GM21390 (cell line): ENCODE results near the gene PALD1.
A peak's percentile ranks its signal among the peaks of the same experiment; 100 is the strongest.

Source experiments
- ATAC-seq: cut with Tn5 transposase; IDR thresholded peaks from one replicate; pipeline ENCODE4 v1.9.1; 2021; ENCODE audit not compliant: unreplicated experiment

The PALD1 gene

GRCh38 chr10:70587045-70587658 is 108.6 kb downstream of the PALD1 start:
- peak; percentile 55 for ATAC-seq

- no peak for ATAC-seq
Observed at GRCh38 chr10:70588255-70588654, 109.7 kb downstream of the PALD1 start.

GRCh38 chr10:70588859-70589570 is 110.4 kb downstream of the PALD1 start:
- no peak for ATAC-seq

DNA sequence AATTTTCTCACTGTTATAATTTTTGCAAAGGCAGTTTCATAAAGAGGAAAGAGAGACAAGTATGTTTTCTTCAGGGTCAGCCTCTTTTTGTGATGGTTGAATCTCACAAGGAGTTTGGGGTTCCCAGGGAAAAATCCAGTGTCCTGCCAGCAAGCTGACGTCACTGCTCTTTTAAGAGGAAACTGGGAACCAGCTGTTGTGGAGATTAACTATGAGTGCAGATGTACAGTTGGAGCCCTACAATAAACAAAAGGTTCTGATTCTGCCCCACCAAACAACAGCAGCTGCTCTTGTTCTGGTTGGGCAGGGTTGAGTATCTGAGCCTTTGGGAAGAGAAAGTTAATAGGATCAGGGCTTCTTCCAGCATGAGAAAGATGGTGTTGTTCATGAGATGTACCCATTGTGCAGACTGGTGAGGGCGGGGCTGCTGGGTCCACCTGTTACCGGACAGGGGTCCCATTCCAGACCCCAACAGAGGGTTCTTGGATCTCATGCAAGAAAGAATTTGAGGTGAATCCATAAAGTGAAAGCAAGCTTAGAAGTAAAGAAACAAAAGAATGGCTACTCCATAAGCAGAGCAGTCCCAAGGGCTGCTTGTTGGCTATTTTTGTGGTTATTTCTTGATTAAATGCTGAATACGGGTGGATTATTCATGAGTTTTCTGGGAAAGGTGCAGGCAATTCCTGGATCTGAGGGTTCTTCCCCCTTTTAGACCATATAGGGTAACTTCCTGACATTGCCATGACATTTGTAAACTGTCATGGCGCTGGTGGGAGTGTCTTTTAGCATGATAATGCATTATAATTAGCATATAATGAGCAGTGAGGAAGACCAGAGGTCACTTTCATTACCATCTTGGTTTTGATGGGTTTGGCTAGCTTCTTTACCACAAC is 111.4 kb downstream of the PALD1 start:
- no peak for ATAC-seq

GRCh38 chr10:70590655-70591416 is 112.3 kb downstream of the PALD1 start:
- peak; percentile 40 for ATAC-seq

DNA sequence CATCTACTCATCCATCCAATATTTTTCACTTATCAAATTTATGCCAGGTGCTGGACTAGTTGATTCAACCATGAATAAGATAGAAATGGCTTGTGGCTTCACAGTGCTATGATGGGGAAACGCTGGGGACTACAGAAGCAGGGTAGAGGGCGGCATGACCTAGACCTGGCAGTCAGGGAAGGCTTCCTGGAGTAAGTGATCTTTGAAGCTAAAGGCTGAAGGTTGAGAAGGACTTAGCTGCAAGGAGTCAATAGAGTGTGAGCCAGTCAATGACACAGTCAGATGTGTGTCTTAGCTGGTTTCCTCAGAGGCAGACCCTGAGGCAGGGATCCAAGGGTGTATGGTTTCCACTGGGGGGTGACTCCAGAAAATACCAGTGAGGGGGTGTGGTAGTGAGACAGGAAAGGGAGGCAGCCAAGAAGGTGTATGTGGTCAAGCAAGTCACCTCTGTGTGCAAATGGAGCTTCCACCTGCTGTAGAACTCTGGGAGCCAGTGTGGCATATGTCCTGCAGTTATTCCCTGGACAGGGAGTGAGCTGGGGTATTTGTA is 113.7 kb downstream of the PALD1 start:
- no peak for ATAC-seq

DNA sequence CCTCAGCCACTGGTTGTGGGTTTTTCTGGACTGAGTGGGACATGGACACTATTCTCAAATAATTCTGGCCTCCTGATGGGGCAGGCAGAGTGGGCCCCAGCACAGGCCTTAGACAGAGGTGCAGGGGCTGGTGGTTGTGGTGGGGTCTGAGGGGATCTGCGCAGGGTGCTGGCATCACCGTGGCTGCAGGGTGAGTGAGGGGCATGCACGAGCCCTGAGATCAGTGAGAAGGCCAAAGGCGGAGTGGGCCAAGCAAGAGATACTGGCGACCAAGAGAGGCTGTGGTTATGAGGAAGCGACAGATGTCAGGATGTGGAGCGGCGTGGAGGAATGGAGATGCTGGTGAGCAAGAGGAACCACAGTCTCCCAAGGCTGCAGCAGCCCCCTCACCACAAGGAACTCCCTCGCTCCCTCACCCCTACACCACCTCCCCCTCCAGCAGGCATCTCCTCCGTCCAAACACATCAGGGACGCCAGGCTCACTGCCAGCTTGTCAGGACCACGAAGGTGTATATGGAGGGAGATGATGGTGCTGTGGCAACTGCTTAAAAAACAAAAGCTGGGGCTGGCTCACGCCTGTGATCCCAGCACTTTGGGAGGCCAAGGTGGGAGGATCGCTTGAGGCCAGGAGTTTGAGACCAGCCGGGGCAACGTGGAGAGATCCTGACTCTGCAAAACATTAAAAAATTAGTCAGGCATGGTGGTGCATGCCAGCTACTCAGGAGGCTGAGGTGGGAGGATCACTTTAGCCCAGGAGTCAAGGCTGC is 114.4 kb downstream of the PALD1 start:
- no peak for ATAC-seq

DNA sequence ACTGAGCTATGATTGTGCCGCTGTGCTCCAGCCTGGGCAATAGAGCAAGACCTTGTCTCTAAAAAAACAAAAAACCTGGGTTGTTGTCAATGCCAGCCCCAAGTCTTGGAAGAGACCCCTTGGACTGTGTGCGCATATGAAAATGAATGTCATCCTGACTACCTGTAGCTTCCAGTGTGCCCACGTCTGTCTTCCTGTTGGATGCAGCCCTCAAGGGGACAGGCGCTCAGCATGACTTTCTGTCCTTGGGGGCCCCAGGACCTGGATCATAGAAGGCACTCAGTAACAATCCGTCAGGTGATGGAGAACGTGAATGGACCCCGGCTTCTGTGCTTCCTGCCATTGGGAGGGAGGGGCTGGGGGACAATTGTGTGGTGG is 114.9 kb downstream of the PALD1 start:
- no peak for ATAC-seq

- ATAC-seq, result no peak
Observed at GRCh38 chr10:70594161-70594560, 115.6 kb downstream of the PALD1 start.

- ATAC-seq, result no peak
Observed at GRCh38 chr10:70595566-70596016, 117.0 kb downstream of the PALD1 start.

GRCh38 chr10:70596110-70596798 is 117.7 kb downstream of the PALD1 start:
- no peak for ATAC-seq

DNA sequence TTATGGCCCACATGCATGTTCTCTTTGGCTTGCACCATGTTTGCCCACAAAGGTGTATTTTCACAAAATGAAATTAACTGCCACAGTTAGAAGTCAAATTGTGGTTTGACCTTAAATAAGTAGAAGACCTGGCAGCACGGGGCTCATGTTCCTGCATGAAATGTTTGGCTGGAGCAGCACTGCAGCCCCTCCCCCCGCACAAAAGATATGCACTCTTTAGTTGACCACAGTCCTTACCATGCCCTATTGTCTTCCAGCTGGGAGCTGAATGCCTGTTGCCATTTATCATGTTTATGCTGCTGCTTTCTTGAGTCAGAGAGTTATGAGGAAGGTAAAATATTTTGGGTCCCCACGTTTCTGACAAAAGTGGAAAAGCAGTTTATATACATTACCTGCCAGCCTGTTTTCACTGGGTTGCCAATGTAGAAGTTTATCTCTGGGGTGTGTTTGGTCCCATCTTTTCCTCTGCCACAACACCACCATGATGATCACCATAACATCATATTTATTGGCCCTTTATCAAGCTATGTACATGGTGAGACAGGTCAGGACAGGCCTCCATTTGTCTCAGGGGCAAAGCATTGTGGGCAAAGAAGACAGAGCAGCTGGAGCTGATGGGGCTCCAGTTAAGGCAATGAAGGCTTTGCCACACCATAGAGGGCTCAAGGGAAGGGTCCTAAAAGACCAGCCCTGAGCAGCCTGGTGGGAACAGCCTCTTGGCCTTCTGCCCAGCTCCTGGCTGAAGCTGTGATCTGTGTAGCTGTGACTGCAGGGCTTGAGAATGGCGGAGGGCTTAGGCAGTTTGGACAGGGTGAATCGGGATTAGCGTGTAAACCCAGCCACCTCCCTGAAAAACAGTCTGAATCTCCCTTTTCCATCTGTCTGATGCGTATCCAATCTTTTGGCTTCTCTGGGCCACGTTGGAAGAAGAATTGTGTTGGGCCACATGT is 118.6 kb downstream of the PALD1 start:
- ATAC-seq, result no peak

DNA sequence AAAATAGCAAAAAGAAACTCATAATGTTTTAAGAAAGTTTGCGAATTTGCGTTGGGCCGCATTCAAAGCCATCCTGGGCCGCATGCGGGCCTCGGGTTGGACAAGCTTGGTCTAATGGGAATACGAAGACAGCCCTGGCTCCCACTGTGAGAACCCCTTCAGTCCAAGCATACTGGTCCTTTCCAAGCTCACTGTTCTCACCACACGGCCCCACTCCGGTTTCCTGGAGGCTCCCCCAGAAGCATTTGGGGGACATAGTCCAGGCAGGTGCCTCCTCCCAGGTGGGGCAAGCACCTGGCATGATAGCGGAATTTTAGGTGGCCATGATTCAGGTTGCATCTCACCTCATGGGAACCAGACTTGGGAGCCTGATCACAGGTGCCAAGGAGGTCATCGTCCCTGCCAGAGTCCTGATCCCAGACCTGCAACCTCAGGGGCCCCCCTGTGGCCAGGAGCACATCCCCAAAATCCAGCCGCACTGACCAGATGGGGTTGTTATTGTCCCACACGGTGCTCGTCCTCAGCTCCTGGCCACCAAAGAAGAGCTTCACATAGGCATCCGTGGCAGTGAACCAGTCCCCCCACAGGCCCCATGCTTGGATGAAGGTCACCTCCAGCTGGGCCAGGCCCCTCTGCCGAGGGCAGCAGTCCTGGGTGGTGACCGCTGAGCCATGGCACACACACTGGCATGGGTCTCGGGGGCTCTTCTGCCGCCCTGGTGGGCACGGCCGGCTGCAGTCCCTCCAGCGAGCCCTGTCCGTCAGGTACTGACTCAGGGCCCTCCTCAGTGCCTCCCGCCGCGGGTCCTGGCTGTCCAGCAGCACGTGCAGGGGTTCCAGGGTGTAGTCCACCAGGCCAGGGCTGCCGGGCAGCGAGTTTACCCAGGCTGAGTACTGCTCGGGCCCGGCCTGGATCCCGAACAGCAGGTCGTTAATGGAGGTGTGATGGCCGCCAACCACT is 119.6 kb downstream of the PALD1 start:
- no peak for ATAC-seq

DNA sequence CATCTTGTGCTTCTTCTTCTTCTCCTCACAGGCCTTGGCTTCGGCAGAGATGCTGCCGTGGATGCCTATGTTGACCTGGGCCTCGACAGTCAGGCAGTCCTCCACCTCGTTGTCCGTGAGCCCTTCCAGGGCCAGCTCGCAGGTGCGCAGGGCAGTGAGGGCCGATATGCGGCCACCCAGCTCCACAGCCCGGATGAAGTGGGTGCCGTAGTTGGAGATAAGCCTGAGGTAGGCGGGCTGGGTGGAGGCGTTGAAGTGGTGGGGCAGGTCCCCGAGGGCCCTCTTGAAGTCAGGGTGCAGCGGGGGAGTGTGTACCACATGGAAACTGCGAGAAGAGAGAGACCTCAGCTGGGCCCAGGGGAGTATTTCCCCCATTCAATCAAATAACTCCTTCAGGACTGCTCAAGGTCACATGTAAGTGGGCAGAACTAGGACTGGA is 120.3 kb downstream of the PALD1 start:
- no peak for ATAC-seq

DNA sequence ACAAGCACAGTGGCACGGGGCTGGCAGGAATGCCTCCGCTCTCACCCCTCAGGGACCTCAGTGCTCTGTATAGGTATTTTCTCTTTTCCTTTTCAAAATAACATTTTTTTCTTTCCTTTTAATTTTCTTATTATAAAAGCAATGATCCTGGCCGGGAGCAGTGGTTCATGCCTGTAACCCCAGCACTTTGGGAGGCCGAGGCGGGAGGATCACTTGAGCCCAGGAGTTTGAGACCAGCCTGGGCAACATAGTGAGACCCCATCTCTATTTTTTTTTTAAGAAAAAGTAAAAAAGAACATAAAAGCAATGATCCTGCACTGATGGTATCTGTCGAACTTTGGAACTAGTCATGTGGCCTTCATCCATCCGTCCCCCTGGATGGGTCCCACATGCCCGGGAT is 120.8 kb downstream of the PALD1 start:
- no peak for ATAC-seq

GRCh38 chr10:70599791-70600190 is 121.2 kb downstream of the PALD1 start:
- ATAC-seq, result no peak
